ENCODE measurements around the gene GPR156. TPM values are rescaled to one million over a fixed set of nuclear protein-coding genes. Genes with fewer than 3 reads are reported as not detected.
A peak's percentile ranks its signal among the peaks of the same experiment; 100 is the strongest.

GPR156 gene
- total and polyA plus RNA-seq, 12 donors = 0.04 to 0.23 (median 0.07) TPM; not detected in 7

DNA sequence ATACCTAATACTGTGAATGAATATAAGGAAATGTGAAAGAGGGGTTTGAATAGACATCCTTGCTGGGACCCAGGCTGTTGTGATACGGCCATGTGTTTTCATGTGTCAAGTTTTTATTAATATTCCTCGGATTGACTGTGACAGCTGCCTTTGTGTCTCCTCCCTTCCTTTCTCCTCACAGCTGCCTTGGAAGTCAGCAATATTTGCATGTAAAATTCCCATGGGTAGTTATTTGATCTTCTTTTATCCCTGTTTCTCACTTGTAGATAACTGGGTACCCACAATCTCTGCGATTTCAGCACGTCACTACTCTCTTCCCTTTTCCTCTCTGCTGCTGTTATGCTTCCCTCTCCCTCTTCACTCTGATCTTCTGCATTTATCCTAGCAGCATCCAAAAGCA, 9.4 kb downstream of the GPR156 start:
- Histone ChIP-seq H3K27ac (no peak overlapping the region), H3K27me3 (peaks cover 0 to 4% (median 0%) of the 10 kb centered on the region in 7 donors), H3K36me3 (no peaks in the 10 kb centered on the region), H3K9me3 (no peaks in the 10 kb centered on the region), H3K4me1 (no peaks in the 10 kb centered on the region), H3K4me3 (no peak overlapping the region)
- DNase-seq (no peak), ATAC-seq (no peak)
- TF ChIP-seq, protein P1, sequence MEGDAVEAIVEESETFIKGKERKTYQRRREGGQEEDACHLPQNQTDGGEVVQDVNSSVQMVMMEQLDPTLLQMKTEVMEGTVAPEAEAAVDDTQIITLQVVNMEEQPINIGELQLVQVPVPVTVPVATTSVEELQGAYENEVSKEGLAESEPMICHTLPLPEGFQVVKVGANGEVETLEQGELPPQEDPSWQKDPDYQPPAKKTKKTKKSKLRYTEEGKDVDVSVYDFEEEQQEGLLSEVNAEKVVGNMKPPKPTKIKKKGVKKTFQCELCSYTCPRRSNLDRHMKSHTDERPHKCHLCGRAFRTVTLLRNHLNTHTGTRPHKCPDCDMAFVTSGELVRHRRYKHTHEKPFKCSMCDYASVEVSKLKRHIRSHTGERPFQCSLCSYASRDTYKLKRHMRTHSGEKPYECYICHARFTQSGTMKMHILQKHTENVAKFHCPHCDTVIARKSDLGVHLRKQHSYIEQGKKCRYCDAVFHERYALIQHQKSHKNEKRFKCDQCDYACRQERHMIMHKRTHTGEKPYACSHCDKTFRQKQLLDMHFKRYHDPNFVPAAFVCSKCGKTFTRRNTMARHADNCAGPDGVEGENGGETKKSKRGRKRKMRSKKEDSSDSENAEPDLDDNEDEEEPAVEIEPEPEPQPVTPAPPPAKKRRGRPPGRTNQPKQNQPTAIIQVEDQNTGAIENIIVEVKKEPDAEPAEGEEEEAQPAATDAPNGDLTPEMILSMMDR (IDR thresholded peaks at IDR 0.05) = no peak
- intact Hi-C loops (cut with DNase I) = no loop called here
- 26 to 44% methylated on average over 4 of the region's 4 CpGs for WGBS, 2 donors

GRCh38 chr3:120274739-120275167, 10.3 kb downstream of the GPR156 start:
- DNase-seq (peak; percentile 13 to 31), ATAC-seq (peak in 7 of 8 donors; percentile 33 to 96 (median 75))
- intact Hi-C loops (cut with DNase I) = no loop called here
- TF ChIP-seq, protein P1 (IDR thresholded peaks at IDR 0.05) = no peak
- Histone ChIP-seq H3K9me3 (no peaks in the 10 kb centered on the region), H3K4me1 (no peaks in the 10 kb centered on the region), H3K27ac (peak overlapping the region in 1 of 10 donors; percentile 3), H3K36me3 (no peaks in the 10 kb centered on the region), H3K4me3 (no peak overlapping the region), H3K27me3 (peaks cover 0 to 4% (median 0%) of the 10 kb centered on the region in 7 donors)
- WGBS, 2 donors = 31 to 35% methylated on average over 5 of the region's 5 CpGs

- no peak for DNase-seq
- no peak overlapping the region for H3K4me3 ChIP-seq
- H3K27me3 ChIP-seq = no peaks in the 10 kb centered on the region
- TF ChIP-seq, protein P1 (IDR thresholded peaks at IDR 0.05) = no peak
- ATAC-seq = no peak
- H3K36me3 ChIP-seq = no peaks in the 10 kb centered on the region
- H3K4me1 ChIP-seq = no peaks in the 10 kb centered on the region
- no peak overlapping the region for H3K27ac ChIP-seq
- intact Hi-C loops (cut with DNase I) = no loop called here
- 76 to 84% methylated on average over 1 of the region's 1 CpG for WGBS, 2 donors
- peaks cover 0 to 3% (median 0%) of the 10 kb centered on the region in 11 donors for H3K9me3 ChIP-seq
These were observed 12.7 kb downstream of the GPR156 start for GRCh38 chr3:120272286-120272685.

DNA sequence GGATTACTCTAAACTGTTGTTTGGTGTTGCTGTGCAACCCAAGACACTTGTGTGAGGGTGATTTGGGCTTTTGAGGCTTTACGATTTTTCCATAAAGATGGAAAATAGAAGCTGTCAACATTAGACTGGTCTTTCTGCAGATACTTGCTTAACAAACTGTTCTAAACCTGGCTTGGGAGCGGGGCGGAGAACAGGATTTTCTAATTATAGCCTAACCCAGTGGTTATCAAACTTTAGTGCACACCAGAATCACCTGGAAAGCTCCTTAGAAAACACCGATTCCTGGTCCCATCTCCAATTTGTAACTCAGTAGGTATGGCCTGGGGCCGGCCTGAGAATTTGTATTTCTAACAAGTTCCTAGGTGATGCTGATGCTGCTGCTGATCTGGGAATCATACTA, 19.0 kb downstream of the GPR156 start:
- intact Hi-C loops (cut with DNase I) = no loop called here
- no peak overlapping the region for H3K4me3 ChIP-seq
- peaks cover 0 to 3% (median 0%) of the 10 kb centered on the region in 11 donors for H3K9me3 ChIP-seq
- TF ChIP-seq, protein P1 (IDR thresholded peaks at IDR 0.05) = no peak
- no peak overlapping the region for H3K27ac ChIP-seq
- WGBS, 2 donors = 68 to 75% methylated on average over 5 of the region's 5 CpGs
- H3K27me3 ChIP-seq = no peaks in the 10 kb centered on the region
- H3K36me3 ChIP-seq = no peaks in the 10 kb centered on the region
- H3K4me1 ChIP-seq = peaks cover 0 to 5% (median 0%) of the 10 kb centered on the region in 9 donors
- ATAC-seq (peak in 3 of 8 donors; percentile 41 to 50 (median 42)), DNase-seq (no peak)

Measured in heart right ventricle (tissue), 16 donors.